BJ (cell line): Measurements from ENCODE around the gene C1QL4. TPM values are rescaled to one million over a fixed set of nuclear protein-coding genes. Genes with fewer than 3 reads are reported as not detected.
"Not testable (repeated sequence)": the region's sequence is repeated elsewhere in the genome, so short reads cannot be mapped to it uniquely, and the experiment has no call there.

Experiments
- CTCF ChIA-PET: fragments of 350-600 bp; formaldehyde crosslinking; extraction: SDS; loops from one replicate; lab custom pipeline; 2021; ENCODE audit warnings: antibody characterized with exemption, inconsistent platforms; lab: Yijun Ruan, JAX
- POLR2A ChIA-PET: fragments of 300-600 bp; sonication (Branson Sonifier 250); formaldehyde crosslinking; extraction: SDS; loops from one replicate; lab custom pipeline; 2021; ENCODE audit warnings: antibody characterized with exemption; lab: Charles Lee
- DNase-seq: peaks from one replicate; pipeline ENCODE4 v3.0.0-alpha.2; 2011; ENCODE audit warnings: low read depth
- H3K27me3 ChIP-seq: 2 replicates; pipeline ENCODE4 v1.6.0; 2011; ENCODE audit warnings: low read length; ENCODE audit not compliant: control insufficient read depth, insufficient read depth
- H3K36me3 ChIP-seq: 2 replicates; pipeline ENCODE4 v1.5.1; 2011; ENCODE audit warnings: low read length; ENCODE audit not compliant: control insufficient read depth, insufficient read depth
- H3K4me3 ChIP-seq: 2 replicates; pipeline ENCODE4 v1.5.1; 2011; ENCODE audit warnings: low read depth, mild to moderate bottlenecking, control low read depth, low read length
- polyA minus RNA-seq: library from RNA; depleted of rRNA, polyadenylated mRNA; stranded (reverse); fragments of >200 nt; gene quantifications from 2 replicates; pipeline ENCODE4 v1.2.3, GENCODE V29; 2011; rRNA and poly(A)+ RNA removed
- polyA plus RNA-seq: library from polyadenylated mRNA; depleted of rRNA; stranded (reverse); fragments of >200 nt; gene quantifications from 2 replicates; pipeline ENCODE4 v1.2.3, GENCODE V29; 2011; rRNA removed
- TF ChIP-seq, protein P1 (sequence below): IDR thresholded peaks from 2 replicates; pipeline ENCODE4 v1.5.1; 2011; ENCODE audit warnings: low read depth, mild to moderate bottlenecking, control low read depth, inconsistent platforms, low read length, moderate library complexity; ENCODE audit not compliant: insufficient read depth

The C1QL4 gene
- not detected in 2 replicates for polyA plus RNA-seq
- polyA minus RNA-seq: not detected in 2 replicates

DNA sequence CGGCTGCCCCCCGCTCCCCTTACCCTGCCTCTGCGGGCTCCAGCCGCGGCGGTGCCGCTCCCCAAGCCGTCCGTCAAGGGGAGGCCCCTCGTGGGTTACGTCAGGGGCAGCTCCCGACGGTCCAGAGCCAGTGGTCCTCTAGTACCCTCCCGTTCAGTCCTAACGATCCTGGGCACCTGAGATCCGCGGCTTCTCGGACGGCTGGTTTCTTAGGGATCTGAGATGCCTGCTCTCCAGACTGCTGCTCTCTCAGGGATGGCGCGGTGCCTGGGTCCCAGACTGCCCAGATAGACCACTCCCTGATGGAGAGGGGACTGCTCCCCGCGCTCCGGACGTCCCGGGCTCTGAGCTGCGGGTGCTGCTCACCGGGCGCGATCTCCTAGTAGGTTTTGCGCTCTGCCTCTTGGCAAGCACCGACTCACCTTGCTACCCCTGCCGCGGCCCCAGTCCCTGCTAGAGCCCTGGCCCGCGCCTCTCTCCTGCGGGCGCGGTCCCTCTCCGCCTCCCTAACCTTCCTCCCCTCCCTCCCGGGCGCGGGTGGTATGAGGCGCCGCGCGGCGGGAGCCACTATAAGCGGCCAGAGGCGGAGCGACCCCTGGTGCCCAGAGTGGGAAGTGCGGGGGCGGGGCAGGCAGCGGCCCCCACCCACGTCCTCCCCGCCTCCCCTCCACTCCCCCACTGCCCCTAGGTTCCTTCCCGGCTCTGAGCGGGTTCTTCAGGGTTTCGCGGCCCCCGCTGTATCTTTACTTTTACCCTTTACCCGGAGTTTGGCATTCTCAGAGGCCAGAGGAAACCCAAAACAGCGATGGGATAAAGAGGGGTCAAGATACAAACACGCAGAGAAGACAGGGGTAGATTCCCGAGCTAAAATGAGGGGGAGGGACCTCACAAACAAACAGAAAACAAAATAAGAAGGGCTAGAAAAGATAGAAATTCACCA is at the start of gene C1QL4:
Gene C1QL4, minus strand, starts transcription at position 544 of the 940 bp plus-strand sequence. CDS start 711 bp downstream, outside the sequence.
- Histone ChIP-seq H3K27me3 (peaks cover 33% of the 10 kb centered on the region), H3K36me3 (no peaks in the 10 kb centered on the region), H3K4me3 (peak within 1 kb of the TSS; percentile 22)
- CTCF ChIA-PET: interaction anchor here (0.6 to 6.0 kb wide), 22 partner anchors 10 to 246 kb away, joined by 3 to 35 read pairs (median 4); partner anchors contain the start of genes DNAJC22, PRPH and TROAP
- TF ChIP-seq, protein P1, sequence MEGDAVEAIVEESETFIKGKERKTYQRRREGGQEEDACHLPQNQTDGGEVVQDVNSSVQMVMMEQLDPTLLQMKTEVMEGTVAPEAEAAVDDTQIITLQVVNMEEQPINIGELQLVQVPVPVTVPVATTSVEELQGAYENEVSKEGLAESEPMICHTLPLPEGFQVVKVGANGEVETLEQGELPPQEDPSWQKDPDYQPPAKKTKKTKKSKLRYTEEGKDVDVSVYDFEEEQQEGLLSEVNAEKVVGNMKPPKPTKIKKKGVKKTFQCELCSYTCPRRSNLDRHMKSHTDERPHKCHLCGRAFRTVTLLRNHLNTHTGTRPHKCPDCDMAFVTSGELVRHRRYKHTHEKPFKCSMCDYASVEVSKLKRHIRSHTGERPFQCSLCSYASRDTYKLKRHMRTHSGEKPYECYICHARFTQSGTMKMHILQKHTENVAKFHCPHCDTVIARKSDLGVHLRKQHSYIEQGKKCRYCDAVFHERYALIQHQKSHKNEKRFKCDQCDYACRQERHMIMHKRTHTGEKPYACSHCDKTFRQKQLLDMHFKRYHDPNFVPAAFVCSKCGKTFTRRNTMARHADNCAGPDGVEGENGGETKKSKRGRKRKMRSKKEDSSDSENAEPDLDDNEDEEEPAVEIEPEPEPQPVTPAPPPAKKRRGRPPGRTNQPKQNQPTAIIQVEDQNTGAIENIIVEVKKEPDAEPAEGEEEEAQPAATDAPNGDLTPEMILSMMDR: peak; percentile 97
- POLR2A ChIA-PET: no interaction called here
- no peak for DNase-seq

DNA sequence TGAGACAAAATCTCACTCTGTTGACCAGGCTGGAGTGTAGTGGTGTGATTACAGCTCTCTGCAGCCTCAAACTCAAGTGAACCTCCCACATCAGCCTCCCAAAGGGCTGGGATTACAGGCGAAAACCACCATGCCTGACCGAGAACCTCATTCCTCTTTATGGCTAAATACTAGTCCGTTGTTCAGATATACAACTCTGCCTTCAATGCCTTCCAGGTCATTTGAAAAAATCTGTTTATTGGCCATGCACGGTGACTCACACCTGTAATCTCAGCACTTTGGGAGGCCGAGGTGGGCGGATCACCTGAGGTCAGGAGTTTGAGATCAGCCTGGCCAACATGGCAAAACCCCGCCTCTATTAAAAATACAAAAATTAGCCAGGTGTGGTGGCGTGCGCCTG is 43.2 kb upstream of the C1QL4 start:
- DNase-seq, POLR2A ChIA-PET, H3K36me3 ChIP-seq, H3K27me3 ChIP-seq, CTCF ChIA-PET, H3K4me3 ChIP-seq: not testable (repeated sequence)

DNA sequence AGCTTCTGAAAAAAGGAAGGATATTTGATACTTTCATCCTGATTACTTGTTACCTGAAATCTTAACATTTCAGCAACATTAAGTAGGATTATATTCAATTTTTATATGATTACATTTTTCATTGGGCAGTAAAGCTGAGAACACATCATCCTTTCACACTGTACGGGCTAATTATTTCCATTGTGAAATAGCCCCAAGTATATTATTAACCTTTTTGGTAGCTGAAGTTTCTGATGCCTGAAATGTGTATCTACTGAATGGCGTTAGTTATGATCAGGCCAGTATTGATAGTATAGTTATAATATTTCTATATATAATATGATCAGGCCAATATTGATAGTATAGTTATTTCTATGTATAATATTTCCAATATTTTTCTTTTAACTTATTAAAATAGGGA is 40.4 kb upstream of the C1QL4 start:
- no peak for DNase-seq
- Histone ChIP-seq H3K27me3 (no peaks in the 10 kb centered on the region), H3K36me3 (no peaks in the 10 kb centered on the region), H3K4me3 (no peak overlapping the region)
- ChIA-PET CTCF (interaction anchor here (2.1 kb wide), 1 partner anchor 19 kb away, joined by 9 read pairs; no protein-coding TSS in a partner anchor), POLR2A (no interaction called here)
- TF ChIP-seq, protein P1: no peak

DNA sequence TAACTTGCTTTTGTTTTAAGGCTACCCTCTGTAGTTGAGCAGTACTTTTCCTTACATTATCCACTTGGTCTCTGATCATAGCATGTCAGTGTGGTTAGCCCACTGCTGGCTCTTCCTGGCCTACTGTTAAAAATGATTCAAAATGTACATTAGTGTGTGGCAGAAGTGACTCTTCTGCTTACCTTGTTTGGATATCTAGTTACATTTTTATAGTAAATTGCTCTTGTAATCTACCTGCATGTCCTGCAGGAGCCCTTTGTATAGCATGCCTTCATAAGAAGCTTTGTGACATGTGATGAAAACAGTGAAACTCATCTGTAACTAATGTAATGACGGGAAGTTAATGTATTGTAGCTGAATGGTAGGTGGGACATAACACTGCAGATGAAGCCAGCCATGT is 38.4 kb upstream of the C1QL4 start:
- CTCF ChIA-PET: interaction anchor here (0.6 to 1.2 kb wide), 3 partner anchors 15 to 86 kb away, joined by 3 read pairs; no protein-coding TSS in a partner anchor
- POLR2A ChIA-PET: no interaction called here
- H3K36me3 ChIP-seq: no peaks in the 10 kb centered on the region
- H3K4me3 ChIP-seq: no peak overlapping the region
- no peaks in the 10 kb centered on the region for H3K27me3 ChIP-seq
- TF ChIP-seq, protein P1: no peak
- DNase-seq: no peak

DNA sequence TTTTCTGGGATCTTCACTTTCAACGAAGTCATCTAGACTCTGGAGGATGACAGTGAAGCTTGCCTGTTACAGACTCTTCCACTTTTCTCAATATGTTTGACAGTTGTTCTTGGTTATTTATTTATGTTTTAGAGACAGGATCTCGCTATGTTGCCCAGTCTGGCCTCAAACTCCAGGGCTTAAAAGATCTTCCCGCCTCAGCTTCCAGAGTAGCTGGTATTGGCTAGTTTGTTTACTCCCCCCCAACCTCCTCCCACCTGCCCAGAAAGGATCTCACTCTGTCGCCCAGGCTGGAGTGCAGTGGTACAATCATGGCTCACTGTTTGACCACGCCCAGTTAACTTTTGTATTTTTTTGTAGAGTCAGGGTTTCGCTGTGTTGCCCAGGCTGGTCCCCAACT is 33.6 kb upstream of the C1QL4 start:
- DNase-seq: no peak
- Histone ChIP-seq H3K4me3 (no peak overlapping the region), H3K27me3 (no peaks in the 10 kb centered on the region), H3K36me3 (no peaks in the 10 kb centered on the region)
- CTCF ChIA-PET: interaction anchor here (1.4 to 2.0 kb wide), 2 partner anchors 23 to 144 kb away, joined by 4 to 11 read pairs; no protein-coding TSS in a partner anchor
- POLR2A ChIA-PET: no interaction called here
- TF ChIP-seq, protein P1: no peak
